GM13976 (cell line): ENCODE data around the gene NEK10.

ENCODE experiments used
- DNase-seq: peaks from one replicate; pipeline ENCODE4 v3.0.0; 2012; ENCODE audit warnings: low spot score
- CTCF ChIP-seq: IDR thresholded peaks from 2 replicates; pipeline ENCODE4 v1.5.1; 2012; ENCODE audit warnings: borderline replicate concordance, mild to moderate bottlenecking; ENCODE audit not compliant: insufficient read depth; ENCODE audit errors: extremely low read depth, missing control alignments, control extremely low read depth
- in situ Hi-C: fragments of 300-500 bp; cut with MboI; formaldehyde crosslinking; loops from one replicate; pipeline ENCODE4 v1.12.0; 2022; ENCODE audit warnings: low sequenced_read_pairs, mixed read lengths, inconsistent platforms; ENCODE audit not compliant: unreplicated experiment

NEK10 gene

GRCh38 chr3:27384191-27384590, 15.0 kb upstream of the NEK10 start:
- TF ChIP-seq CTCF: no peak
- DNase-seq: no peak
- in situ Hi-C loops: no loop called here

DNA sequence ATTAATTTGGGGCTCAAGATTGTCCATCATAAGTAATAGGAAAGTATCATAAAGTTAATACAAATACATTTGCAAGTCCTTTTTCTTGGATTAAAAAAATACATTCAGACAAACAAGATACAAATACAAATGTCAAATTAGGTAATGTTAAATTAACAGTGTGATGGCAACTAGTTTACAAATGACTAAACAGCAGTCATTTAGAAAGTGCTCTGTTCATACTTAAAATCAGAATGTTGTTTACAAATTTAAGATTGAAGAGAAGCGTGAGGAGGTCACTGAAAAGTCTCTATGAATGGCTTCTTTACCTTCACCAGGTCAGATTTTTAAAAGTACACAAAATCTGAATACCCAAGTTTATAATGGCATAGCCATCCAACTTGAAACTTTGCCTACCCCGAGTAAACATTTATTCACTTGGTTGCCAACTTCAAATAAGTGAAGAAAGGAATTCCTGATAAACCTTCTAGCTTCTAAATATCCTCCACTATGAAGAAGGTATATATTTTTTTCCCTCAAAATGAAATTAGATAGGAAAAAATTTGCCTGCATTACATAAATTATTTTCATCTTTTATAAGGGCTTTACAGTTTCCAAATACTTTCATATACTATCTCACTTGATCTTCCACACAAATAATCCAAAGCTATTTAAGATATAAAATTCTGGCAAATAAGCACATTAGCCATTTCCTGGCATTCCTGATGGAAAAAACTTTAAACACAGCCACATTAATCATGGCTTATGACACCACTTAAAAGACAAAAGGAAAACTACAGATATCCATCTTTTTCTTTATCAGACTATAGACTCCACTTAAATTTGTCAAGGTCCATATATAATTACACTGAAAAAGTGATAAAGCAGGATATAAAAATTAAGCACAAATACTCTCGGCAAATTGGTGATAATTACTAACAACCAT, 11.5 kb upstream of the NEK10 start:
- no peak for TF ChIP-seq CTCF
- in situ Hi-C loops: no loop called here
- DNase-seq: no peak

DNA sequence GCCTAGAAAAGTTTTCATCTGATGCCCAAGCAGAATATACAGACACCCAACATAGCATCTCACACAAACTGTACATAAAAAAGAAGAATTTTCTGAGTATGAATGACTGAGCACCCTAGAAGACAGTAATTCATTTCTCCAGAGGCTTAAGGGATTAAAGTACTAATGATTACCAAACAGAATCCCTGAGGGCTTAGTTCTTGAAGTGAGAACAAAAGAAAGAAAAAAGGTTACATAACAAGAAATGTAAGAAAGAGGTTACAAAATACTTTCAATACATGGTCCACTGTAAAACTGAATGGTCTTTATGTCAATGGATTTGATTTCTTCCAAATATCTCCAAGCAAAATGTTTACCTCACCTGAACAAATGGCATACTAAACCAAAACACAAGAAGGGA, 9.1 kb upstream of the NEK10 start:
- no peak for TF ChIP-seq CTCF
- DNase-seq: no peak
- in situ Hi-C loops: no loop called here

DNA sequence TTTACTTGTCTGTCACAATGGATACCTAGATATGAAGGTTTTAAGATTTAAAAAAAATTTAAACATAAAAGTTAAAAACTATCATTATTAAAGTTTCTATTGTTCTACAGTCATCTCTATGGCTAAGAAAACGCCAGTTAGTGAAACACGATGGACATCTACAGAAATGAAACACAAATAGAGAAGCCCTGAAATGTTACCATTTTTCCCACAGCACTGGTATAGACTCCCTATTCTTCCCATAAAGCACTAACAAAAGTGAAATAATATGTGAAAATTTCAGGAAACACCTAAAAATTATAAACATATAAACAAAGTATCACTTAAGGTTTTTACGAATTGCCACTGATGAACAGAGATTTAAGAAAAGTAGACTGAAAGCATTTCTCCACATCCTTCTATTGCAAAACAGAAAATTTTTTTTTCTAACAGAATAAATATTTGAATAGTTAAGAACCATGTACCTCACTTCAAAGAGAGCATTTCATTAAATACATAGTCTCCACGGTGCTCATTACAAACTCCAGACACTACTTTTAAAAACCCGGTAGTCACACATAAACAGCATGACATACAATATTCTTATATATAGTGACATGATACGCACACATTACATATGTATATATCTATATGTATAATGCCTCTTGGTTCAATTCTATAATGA, 7.1 kb upstream of the NEK10 start:
- DNase-seq: no peak
- TF ChIP-seq CTCF: no peak
- in situ Hi-C loops: no loop called here

GRCh38 chr3:27366062-27366591, 3.1 kb downstream of the NEK10 start:
- in situ Hi-C loops: no loop called here
- TF ChIP-seq CTCF: no peak
- DNase-seq: no peak

DNA sequence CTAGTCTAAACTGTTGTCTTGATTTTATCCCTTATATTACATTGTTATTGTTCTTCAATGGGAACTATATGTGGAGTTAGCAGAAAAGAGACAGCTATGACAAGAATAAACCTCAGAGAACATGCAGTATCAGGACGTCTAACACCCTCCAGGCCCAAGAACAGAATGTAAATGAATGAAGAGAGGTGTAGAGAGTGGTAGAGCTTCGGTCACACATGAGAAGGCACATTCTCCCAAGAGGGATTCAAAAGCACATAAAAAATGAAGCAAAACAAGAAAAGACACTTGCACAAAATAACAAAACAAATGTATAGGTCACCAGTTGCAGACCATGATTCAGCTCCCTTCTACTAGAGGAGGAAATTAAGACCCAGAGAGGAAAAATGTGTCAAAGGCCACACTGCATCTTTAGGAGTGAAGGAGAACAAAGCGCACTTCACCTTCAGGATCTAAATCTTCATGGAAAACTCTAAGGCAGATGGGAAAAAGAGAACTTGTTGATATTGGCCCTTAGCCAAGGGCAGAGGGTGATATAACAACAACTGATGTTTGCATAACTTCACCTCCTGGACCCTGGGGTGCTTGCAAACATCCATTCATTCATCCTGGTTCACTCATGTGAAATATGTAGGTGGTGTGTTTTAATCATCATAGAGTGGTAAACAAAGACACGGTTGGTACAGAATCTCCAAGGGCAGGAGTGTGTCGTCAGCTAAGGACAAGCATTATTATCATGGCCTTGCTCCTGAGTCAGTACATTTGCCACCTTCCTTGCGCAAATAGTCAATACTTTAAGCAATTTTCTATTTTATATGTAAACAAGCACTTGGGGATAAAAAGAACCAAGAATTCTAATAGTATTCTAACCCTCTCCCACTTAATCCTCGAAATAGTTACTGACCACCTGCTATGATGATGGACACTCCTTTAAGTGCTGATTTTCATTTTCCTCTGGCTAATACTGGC, 8.8 kb downstream of the NEK10 start:
- TF ChIP-seq CTCF: no peak
- no peak for DNase-seq
- in situ Hi-C loops: no loop called here
